ENCODE results near the gene KLHL2. TPM values are rescaled to one million over a fixed set of nuclear protein-coding genes. Genes with fewer than 3 reads are reported as not detected.

Gene KLHL2
- total RNA-seq, 2 donors from 2014 or later = 11.6 to 16.0 TPM

DNA sequence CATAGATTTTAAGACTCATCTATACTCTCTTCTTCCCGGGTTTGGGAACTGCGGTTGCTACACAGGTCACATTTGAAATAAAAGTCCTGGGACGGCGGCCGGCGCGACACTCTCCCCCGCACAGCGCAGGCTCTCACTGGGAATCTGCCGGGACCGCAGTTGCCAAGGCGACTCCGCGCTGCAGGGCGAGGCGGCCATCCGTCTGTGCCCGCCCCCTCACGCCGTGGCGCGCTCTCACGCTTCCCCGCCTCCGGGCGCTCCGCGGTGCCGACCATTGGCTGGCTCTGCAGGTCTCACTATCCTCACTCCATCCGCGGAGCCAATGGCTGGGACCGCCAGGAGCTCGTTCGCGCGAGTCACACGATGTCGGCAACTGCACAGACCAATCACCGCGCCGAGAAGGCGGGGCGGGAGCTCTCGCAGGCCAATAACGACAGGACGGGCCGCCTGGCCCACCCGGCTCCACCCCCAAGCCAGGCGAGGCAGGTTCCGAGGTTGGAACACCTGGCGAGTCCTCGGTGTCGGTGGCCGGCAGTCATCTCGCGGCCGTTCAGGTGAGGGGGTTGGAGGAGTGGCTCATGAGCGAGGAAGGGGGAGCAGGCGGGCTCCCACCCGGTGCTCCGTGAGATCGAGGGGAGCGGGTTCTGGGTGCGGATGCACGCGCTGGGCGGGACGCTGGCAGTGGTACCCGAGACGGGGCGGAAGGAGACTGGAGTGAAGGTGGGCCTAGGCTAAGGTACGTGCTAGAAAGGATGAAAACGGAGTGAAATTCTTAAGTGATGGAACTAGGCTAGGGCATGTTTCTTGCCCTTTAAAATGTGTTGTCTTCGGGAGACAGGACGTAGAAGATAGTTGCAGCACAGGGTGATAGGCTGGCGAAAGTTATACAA is 120.1 kb downstream of the KLHL2 start, which contains the start of gene MSMO1:
Gene MSMO1 (plus strand): TSS at position 459 of the 890 bp plus-strand sequence. CDS start 5,702 bp downstream, outside the sequence.
- Histone ChIP-seq H3K27ac (ENCODE audit: low read depth, low read length) (peak within 1 kb of the TSS; percentile 94), H3K27me3 (ENCODE audit: control insufficient read depth, insufficient read depth, low read length, poor library complexity, severe bottlenecking) (no peaks in the 10 kb centered on the region), H3K9ac (ENCODE audit: extremely low read depth, low read length, poor library complexity, severe bottlenecking) (peak within 1 kb of the TSS; percentile 94), H3K4me3 (ENCODE audit: low read length) (peak within 1 kb of the TSS; percentile 95), H3K9me3 (ENCODE audit: control insufficient read depth, low read length) (no peaks in the 10 kb centered on the region), H3K36me3 (ENCODE audit: control insufficient read depth, insufficient read depth, low read length) (peaks cover 21% of the 10 kb centered on the region), H3K4me1 (ENCODE audit: control insufficient read depth, insufficient read depth, low read length) (peaks cover 7% of the 10 kb centered on the region)
- H3K4me1 Mint-ChIP-seq = peaks cover 22% of the 10 kb centered on the region
- H3K27me3 Mint-ChIP-seq (ENCODE audit: insufficient read depth) = no peaks in the 10 kb centered on the region
- 0% methylated on average over 42 to 76 of the region's 76 CpGs for WGBS, 2 experiments (ENCODE audit: insufficient coverage in 1 of 2, insufficient read length in 1 of 2)
- TF ChIP-seq, protein P1, sequence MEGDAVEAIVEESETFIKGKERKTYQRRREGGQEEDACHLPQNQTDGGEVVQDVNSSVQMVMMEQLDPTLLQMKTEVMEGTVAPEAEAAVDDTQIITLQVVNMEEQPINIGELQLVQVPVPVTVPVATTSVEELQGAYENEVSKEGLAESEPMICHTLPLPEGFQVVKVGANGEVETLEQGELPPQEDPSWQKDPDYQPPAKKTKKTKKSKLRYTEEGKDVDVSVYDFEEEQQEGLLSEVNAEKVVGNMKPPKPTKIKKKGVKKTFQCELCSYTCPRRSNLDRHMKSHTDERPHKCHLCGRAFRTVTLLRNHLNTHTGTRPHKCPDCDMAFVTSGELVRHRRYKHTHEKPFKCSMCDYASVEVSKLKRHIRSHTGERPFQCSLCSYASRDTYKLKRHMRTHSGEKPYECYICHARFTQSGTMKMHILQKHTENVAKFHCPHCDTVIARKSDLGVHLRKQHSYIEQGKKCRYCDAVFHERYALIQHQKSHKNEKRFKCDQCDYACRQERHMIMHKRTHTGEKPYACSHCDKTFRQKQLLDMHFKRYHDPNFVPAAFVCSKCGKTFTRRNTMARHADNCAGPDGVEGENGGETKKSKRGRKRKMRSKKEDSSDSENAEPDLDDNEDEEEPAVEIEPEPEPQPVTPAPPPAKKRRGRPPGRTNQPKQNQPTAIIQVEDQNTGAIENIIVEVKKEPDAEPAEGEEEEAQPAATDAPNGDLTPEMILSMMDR (conservative IDR thresholded peaks at IDR 0.05) = no peak
- H3K36me3 Mint-ChIP-seq (ENCODE audit: low read depth) = peaks cover 24% of the 10 kb centered on the region
- no peak within 1 kb of the TSS for H3K27ac Mint-ChIP-seq
- H3K9me3 Mint-ChIP-seq = no peaks in the 10 kb centered on the region
- H3K4me3 Mint-ChIP-seq = no peak within 1 kb of the TSS
- DNase-seq = peak; percentile 100

DNA sequence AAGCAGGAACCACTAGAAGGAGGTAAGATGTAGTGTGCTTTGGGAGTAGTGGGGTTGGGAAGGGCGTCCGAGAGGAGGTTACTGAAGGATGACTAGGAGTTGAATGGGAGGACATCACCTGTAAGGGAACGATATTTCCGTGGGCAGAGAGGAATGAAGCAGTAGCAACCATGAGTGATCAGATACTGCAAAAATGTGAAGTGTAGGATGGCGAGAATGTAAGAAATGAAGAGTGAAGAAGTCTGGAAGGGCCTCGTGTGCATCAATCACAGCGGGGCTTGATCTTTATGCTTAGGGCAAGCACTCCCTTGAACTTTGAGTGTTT is 120.7 kb downstream of the KLHL2 start:
- 1% methylated on average over 7 of the region's 7 CpGs for WGBS, 2 experiments (ENCODE audit: insufficient coverage in 1 of 2, insufficient read length in 1 of 2)
- Mint-ChIP-seq H3K9me3 (no peaks in the 10 kb centered on the region), H3K36me3 (ENCODE audit: low read depth) (peaks cover 26% of the 10 kb centered on the region), H3K27ac (no peak overlapping the region), H3K4me1 (peaks cover 25% of the 10 kb centered on the region), H3K4me3 (no peak overlapping the region), H3K27me3 (ENCODE audit: insufficient read depth) (no peaks in the 10 kb centered on the region)
- DNase-seq = no peak
- peak overlapping the region; percentile 83 for H3K9ac ChIP-seq (ENCODE audit: extremely low read depth, low read length, poor library complexity, severe bottlenecking)
- H3K27me3 ChIP-seq (ENCODE audit: control insufficient read depth, insufficient read depth, low read length, poor library complexity, severe bottlenecking) = no peaks in the 10 kb centered on the region
- peak overlapping the region; percentile 95 for H3K4me3 ChIP-seq (ENCODE audit: low read length)
- H3K9me3 ChIP-seq (ENCODE audit: control insufficient read depth, low read length) = no peaks in the 10 kb centered on the region
- TF ChIP-seq, protein P1 (conservative IDR thresholded peaks at IDR 0.05) = no peak
- H3K4me1 ChIP-seq (ENCODE audit: control insufficient read depth, insufficient read depth, low read length) = peaks cover 7% of the 10 kb centered on the region
- H3K27ac ChIP-seq (ENCODE audit: low read depth, low read length) = peak overlapping the region; percentile 83
- peaks cover 27% of the 10 kb centered on the region for H3K36me3 ChIP-seq (ENCODE audit: control insufficient read depth, insufficient read depth, low read length)

DNA sequence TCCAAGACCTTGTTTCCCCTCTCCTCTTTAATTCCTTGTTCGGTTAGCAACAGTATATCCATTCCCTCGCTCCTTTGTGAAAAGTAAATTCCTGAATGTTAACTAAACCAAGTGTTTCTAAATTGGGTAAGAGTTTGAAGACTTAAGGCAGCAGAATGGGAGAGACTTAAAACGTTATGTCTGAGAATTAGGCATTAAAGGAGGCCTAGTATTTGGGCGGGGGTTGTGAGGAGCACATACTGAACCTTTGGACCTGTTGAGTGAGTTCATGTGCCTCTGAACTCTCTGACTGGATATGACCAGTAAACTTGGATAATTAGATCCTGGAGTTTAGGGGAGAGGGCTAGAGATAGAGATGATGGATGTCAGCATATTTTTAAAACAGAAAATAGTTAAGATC is 121.3 kb downstream of the KLHL2 start:
- WGBS, 2 experiments (ENCODE audit: insufficient coverage in 1 of 2, insufficient read length in 1 of 2) = 5% methylated on average over 2 to 4 of the region's 4 CpGs
- Mint-ChIP-seq H3K27me3 (ENCODE audit: insufficient read depth) (no peaks in the 10 kb centered on the region), H3K9me3 (no peaks in the 10 kb centered on the region), H3K36me3 (ENCODE audit: low read depth) (peaks cover 26% of the 10 kb centered on the region), H3K27ac (no peak overlapping the region), H3K4me3 (no peak overlapping the region), H3K4me1 (peaks cover 25% of the 10 kb centered on the region)
- Histone ChIP-seq H3K4me1 (ENCODE audit: control insufficient read depth, insufficient read depth, low read length) (peaks cover 7% of the 10 kb centered on the region), H3K27me3 (ENCODE audit: control insufficient read depth, insufficient read depth, low read length, poor library complexity, severe bottlenecking) (no peaks in the 10 kb centered on the region), H3K36me3 (ENCODE audit: control insufficient read depth, insufficient read depth, low read length) (peaks cover 33% of the 10 kb centered on the region), H3K27ac (ENCODE audit: low read depth, low read length) (no peak overlapping the region), H3K4me3 (ENCODE audit: low read length) (peak overlapping the region; percentile 95), H3K9ac (ENCODE audit: extremely low read depth, low read length, poor library complexity, severe bottlenecking) (peak overlapping the region; percentile 83), H3K9me3 (ENCODE audit: control insufficient read depth, low read length) (no peaks in the 10 kb centered on the region)
- TF ChIP-seq, protein P1 (conservative IDR thresholded peaks at IDR 0.05) = no peak
- no peak for DNase-seq
